Measurements from ENCODE around the gene LIN7C.

GRCh38 chr11:27514076-27514475, 7.5 kb upstream of the LIN7C start:
- TF ChIP-seq GATA3 (IDR thresholded peaks at IDR 0.05; ENCODE audit: borderline replicate concordance) (no peak), PHF8 (IDR thresholded peaks at IDR 0.05; ENCODE audit: borderline replicate concordance, low read depth) (no peak), CTCF (IDR thresholded peaks at IDR 0.05) (no peak)
